ACHN (cell line): ENCODE results near the gene TDP1.
A peak's percentile ranks its signal among the peaks of the same experiment; 100 is the strongest.

Experiments used
- DNase-seq: peaks from one replicate; pipeline ENCODE4 v3.0.0-alpha.2; 2015
- in situ Hi-C: cut with HindIII; loops from 2 replicates; pipeline ENCODE4 v1.10.0; 2017; ENCODE audit warnings: low sequenced_read_pairs, low pct_ligation_motif_present, low pct_unique_long_range_greater_than_20kb

The TDP1 gene

GRCh38 chr14:89955745-89956660 is at the start of gene TDP1:
Gene TDP1 (plus strand): TSS chr14:89955927. CDS start chr14:89963115, 7,188 bp downstream.
- DNase-seq = peak; percentile 92

GRCh38 chr14:89906000-89906399 is 49.7 kb upstream of the TDP1 start:
- in situ Hi-C loops = no loop called here
- DNase-seq = no peak

More at GRCh38 chr14:89955745-89956660, at the start of gene TDP1:
- in situ Hi-C loops = no loop called here

DNA sequence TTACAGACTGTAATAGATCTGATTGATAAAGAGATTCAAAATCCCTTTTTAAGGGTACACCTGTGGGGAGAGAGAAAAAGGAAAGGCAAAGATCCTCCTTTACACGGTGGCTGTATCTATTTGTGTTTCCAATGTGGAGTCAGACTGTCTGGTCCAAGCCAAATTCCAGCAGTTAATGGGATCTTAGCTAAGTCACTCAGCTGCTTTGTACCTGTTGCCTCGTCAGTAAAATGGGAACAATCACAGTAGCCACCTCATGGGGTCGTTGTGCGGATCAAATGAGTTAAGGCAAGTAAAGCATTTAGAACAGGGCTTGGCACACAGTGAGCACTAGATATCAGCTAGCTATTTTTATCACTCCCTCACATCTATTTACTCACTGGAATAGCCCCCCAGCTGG is 48.1 kb upstream of the TDP1 start:
- no peak for DNase-seq
- in situ Hi-C loops = no loop called here

- no peak for DNase-seq
- in situ Hi-C loops = no loop called here
Measured at GRCh38 chr14:89908712-89909450, 46.8 kb upstream of the TDP1 start.

GRCh38 chr14:89909586-89909985 is 46.1 kb upstream of the TDP1 start:
- in situ Hi-C loops = no loop called here
- no peak for DNase-seq

DNA sequence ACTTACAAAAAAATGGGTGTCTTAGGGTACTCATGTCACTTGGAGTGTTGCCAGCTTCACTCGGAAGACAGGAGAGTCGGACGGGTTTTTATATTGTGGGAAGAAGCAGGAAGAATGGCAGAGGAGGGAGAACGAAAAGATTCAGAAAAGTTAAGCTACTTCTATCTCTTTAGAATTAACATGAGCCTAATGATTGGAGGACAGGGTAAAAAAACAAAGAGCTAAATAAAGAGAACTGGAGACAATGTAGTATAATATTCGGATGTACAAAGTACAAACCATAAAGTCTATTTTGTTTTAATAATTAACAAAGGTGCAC is 45.1 kb upstream of the TDP1 start:
- DNase-seq = no peak
- in situ Hi-C loops = no loop called here

GRCh38 chr14:89911010-89911919 is 44.5 kb upstream of the TDP1 start:
- DNase-seq = no peak
- in situ Hi-C loops = no loop called here

DNA sequence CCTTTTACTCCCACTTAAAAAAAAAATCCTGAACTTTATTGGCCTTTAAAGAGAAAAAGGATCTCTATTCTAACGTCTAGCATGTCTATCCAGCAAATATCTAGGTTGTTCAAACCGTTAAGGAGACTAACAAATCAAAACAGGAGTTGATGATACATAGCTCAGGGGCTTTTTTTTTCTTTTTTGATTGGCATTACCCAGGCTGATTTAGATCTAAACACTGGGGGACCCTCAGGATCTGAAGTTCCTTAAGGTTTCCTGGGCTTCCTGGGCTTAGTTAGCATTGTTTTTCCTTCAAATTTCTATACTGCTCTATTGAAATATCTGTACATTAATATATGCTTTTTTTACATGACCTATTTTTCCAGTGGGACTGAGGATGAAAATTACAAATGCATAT is 43.5 kb upstream of the TDP1 start:
- in situ Hi-C loops = no loop called here
- DNase-seq = no peak

DNA sequence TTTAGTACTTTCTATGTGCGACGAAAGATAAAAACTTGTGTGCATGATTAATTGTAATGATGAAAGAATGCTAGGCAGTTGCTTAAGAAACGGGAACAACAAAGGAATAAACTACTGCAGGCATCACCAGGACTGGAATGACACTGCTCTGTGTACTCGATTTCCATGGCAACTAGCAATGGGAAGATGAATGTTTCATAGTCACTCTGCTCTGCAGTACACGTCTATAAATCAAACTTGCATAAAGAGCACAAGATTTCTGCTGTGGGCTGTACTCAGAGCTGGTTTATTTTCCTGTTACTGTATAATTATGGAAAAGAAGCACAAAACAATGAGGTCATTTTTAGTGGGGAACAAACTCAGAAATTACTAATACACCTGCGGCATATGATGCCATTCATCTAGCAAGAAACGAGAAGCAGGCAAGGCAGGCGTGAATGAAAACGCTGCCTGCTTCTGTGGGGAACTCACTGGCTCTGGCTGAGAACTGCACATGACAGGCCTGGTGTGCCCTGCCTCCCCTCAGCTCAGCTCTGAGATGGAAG is 43.0 kb upstream of the TDP1 start:
- in situ Hi-C loops = no loop called here
- peak; percentile 54 for DNase-seq

DNA sequence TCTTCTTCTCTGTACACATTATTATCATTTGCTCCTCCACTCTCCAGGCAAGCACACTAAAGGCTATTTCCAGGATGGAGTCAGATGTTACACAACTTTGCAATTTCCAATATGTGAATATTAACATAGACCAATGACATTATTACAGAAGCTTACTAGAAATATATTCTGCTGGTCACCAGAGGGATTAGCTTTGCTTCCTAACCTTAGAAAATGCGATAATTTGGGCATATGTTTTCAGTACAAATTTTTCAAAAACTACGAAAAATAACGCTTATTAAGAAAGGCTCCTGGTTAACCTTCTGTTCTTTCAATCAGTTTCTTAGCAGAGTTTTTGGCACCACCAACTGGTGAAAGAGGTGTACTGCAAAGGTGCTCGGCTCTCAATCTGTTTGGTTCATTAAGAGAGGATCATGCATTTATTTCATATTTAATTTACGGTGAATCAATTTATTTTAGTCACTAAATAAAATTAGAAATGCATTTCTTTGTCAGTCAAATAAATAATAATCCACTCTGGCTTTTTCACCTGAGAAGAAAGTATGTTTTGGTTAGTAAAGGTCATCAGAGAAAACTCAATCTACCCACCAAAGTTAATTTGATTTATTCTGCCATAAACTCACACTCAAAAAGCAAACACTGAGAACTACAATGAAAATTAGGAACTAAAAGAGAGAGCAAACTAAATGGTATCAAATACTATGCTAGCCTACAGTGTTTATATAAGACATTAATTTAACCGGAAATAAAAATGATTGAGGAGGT is 40.4 kb upstream of the TDP1 start:
- in situ Hi-C loops = no loop called here

GRCh38 chr14:89918721-89919120 is 37.0 kb upstream of the TDP1 start:
- DNase-seq = no peak
- in situ Hi-C loops = no loop called here

More for the DNA sequence above, 40.4 kb upstream of the TDP1 start:
- peak; percentile 63 for DNase-seq

DNA sequence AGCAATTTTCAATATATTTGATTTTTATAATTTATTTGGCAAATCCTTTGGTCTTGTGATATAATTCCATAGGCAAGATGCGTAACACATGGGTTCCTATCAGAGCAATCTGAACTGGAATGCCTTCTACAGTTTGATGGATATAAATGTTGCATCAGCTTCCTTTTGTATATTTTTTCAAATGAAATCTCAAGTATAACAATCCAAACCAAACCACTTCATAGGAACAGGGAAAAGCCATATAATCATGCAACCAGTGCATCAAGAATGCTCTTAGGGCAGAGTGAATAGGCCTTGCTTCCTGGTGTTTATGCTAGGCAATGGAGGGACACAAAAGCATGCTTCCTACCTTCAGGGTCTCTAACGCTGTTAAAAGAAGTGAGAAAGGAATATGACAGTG is 35.7 kb upstream of the TDP1 start:
- in situ Hi-C loops = no loop called here
- DNase-seq = no peak

DNA sequence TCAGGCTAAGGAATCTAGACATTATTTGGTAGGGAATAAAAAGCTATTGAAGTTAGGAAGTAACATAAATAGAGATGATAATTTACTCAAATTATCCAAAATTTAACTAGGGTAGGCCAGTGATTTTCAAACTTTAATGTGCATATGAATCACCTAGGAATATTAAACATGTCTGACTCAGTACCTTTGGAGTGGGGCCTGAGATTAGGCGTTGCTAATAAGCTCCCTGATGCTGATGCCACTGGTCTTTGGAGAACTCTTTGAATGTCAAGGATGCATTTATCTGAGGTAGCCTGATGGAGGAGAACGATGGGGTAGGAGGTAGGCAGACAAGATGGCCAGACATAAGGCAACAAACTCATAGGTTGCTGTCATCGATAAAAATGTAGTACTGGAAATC is 34.4 kb upstream of the TDP1 start:
- in situ Hi-C loops = no loop called here

GRCh38 chr14:89922031-89922907 is 33.5 kb upstream of the TDP1 start:
- in situ Hi-C loops = no loop called here
- no peak for DNase-seq

More for the DNA sequence above, 34.4 kb upstream of the TDP1 start:
- DNase-seq = no peak

DNA sequence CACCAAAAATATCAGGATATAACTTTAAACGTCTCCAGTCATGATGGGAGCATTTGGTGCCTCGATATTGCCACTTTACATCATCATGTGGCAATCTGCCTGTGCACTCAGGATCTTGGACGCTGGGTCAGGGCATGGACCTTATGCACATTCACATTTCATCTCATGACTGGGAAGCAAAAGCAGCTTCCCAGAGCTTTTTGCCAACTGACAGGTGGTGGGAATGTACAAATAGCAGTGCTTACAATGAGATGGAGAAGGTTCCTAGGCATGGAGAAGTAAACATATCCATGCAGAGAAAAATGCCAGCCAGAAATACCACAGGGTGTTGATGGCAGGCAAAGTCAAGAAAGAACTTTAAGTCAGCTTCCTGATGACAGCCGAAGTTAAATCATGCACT is 31.5 kb upstream of the TDP1 start:
- DNase-seq = no peak
- in situ Hi-C loops = no loop called here

DNA sequence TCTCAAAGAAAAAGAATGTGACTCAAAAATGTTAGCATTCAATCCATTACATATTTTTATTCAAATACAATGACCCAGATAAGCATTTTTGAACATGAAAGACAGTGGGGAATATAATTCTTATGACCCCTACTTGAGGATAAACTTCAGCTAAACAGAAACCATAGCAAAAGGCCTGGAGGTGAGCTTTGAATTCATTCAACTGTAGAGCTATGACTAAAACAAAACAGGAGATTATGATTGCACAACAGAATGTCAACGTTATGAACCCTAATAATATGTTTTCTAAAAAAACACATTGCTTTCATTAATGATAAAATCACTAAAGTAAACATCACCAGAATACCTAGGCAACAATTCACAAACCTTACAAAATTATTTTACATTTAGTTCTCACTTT is 29.0 kb upstream of the TDP1 start:
- in situ Hi-C loops = no loop called here
- DNase-seq = no peak

- DNase-seq = no peak
Measured at GRCh38 chr14:89927186-89927865, 28.4 kb upstream of the TDP1 start.

More at GRCh38 chr14:89927186-89927865, 28.4 kb upstream of the TDP1 start:
- in situ Hi-C loops = no loop called here
